T-cell (primary cell): ENCODE data around the gene ADGRD1. TPM values are rescaled to one million over a fixed set of nuclear protein-coding genes. Genes with fewer than 3 reads are reported as not detected.
A peak's percentile ranks its signal among the peaks of the same experiment; 100 is the strongest.

ENCODE experiments used
- ATAC-seq, 4 experiments: fragments of 200-7000 bp in 3 of 4; fragments of 150-1000 bp in 1 of 4; cut with Tn5 transposase; replicated peaks in 1 of 4; 1 replicate in 3 of 4; 2 replicates in 1 of 4; pipeline ENCODE4 v1.10.0; 2021; ENCODE audit warnings: moderate library complexity in 3 of 4, mild to moderate bottlenecking in 2 of 4, moderate number of reproducible peaks in 1 of 4
- CTCF ChIA-PET, 2 donors: fragments of 300-600 bp; sonication (Branson Sonifier 250); formaldehyde crosslinking; loops; one replicate each; lab custom pipeline; 2022; ENCODE audit warnings: antibody characterized with exemption in 2 of 2; lab: Charles Lee
- POLR2A ChIA-PET, 2 donors: fragments of 300-600 bp; sonication (Branson Sonifier 250); formaldehyde crosslinking; loops; one replicate each; lab custom pipeline; 2022; ENCODE audit warnings: antibody characterized with exemption in 2 of 2; lab: Charles Lee
- DNase-seq, 35 experiments: peaks; one replicate each; pipeline versions ENCODE4 v3.0.0 to v3.0.0-alpha.2; 2013 to 2023
- H3K27ac ChIP-seq: one replicate; pipeline ENCODE4 v1.5.1; 2013; ENCODE audit warnings: low read length
- H3K27me3 ChIP-seq, 2 experiments: replicated peaks in 1 of 2; 1 replicate in 1 of 2; 2 replicates in 1 of 2; pipeline versions ENCODE4 v1.6.1 to v1.7.0; 2013; ENCODE audit warnings: low read length in 1 of 2, mixed read lengths in 1 of 2; ENCODE audit not compliant: control insufficient read depth in 2 of 2, insufficient read depth in 2 of 2; ENCODE audit errors: extremely low read depth in 1 of 2
- H3K36me3 ChIP-seq, 2 donors: 1 replicate in 1 of 2; 2 replicates in 1 of 2; pipeline versions ENCODE4 v1.6.1 to v1.7.0; 2013; ENCODE audit warnings: low read length in 1 of 2; ENCODE audit not compliant: control insufficient read depth in 2 of 2, insufficient read depth in 1 of 2; ENCODE audit errors: extremely low read depth in 1 of 2
- H3K4me1 ChIP-seq, 2 experiments: 1 replicate in 1 of 2; 2 replicates in 1 of 2; pipeline versions ENCODE4 v1.6.1 to v1.7.0; 2013; ENCODE audit warnings: low read length in 2 of 2, mixed read lengths in 1 of 2; ENCODE audit not compliant: insufficient read depth in 2 of 2, control insufficient read depth in 1 of 2; ENCODE audit errors: extremely low read depth in 1 of 2
- H3K4me3 ChIP-seq, 2 donors: 1 replicate in 1 of 2; 2 replicates in 1 of 2; pipeline versions ENCODE4 v1.5.1 to v1.7.0; 2013; ENCODE audit warnings: mild to moderate bottlenecking in 2 of 2, low read length in 1 of 2, moderate library complexity in 1 of 2; ENCODE audit not compliant: control insufficient read depth in 1 of 2; ENCODE audit errors: extremely low read depth in 1 of 2
- H3K9me3 ChIP-seq: 2 replicates; pipeline ENCODE4 v1.7.0; 2013
- H3K27ac Mint-ChIP-seq, 2 donors: one replicate each; pipeline ENCODE4 v1.8.0; 2020 to 2021; ENCODE audit warnings: mild to moderate bottlenecking in 2 of 2, mixed read lengths in 2 of 2
- H3K27me3 Mint-ChIP-seq, 2 donors: one replicate each; pipeline ENCODE4 v1.8.0; 2021 to 2022; ENCODE audit warnings: mixed read lengths in 2 of 2
- H3K36me3 Mint-ChIP-seq: one replicate; pipeline ENCODE4 v1.8.0; 2021; ENCODE audit warnings: mixed read lengths
- H3K4me1 Mint-ChIP-seq, 3 donors: one replicate each; pipeline ENCODE4 v1.8.0; 2020 to 2022; ENCODE audit warnings: mixed read lengths in 3 of 3, mild to moderate bottlenecking in 1 of 3
- H3K4me3 Mint-ChIP-seq, 3 donors: one replicate each; pipeline ENCODE4 v1.8.0; 2020 to 2022; ENCODE audit warnings: mild to moderate bottlenecking in 3 of 3, mixed read lengths in 3 of 3, moderate library complexity in 3 of 3
- H3K9me3 Mint-ChIP-seq, 3 donors: one replicate each; pipeline ENCODE4 v1.8.0; 2020 to 2022; ENCODE audit warnings: mixed read lengths in 3 of 3
- whole genome bisulfite sequencing: methylation state at CpG from one replicate; pipeline ENCODE4 v1.1.5; 2013; ENCODE audit warnings: missing lambda C conversion rate; ENCODE audit not compliant: insufficient coverage; 5-methylcytosine and 5-hydroxymethylcytosine counted together
- total RNA-seq, 35 experiments: library from RNA in 6 of 35; stranded (reverse) in 6 of 35; fragments of 120-200 nt in 1 of 35; gene quantifications; one replicate each; pipeline versions ENCODE4 v1.2.1 to v1.2.4 and lab custom pipeline; 2013 to 2026

Gene ADGRD1
- total RNA-seq, 5 donors from 2014 or later (not counting 1 experiment from before 2014, with no cell fraction given): 0.29 to 1.1 (median 0.43) TPM; not detected in 1

GRCh38 chr12:130998136-130998535 is 44.4 kb downstream of the ADGRD1 start:
- no peak overlapping the region for H3K4me3 Mint-ChIP-seq
- H3K36me3 Mint-ChIP-seq: no peaks in the 10 kb centered on the region
- no peaks in the 10 kb centered on the region for H3K4me1 Mint-ChIP-seq
- H3K27ac ChIP-seq: no peak overlapping the region
- H3K9me3 ChIP-seq: no peaks in the 10 kb centered on the region
- H3K36me3 ChIP-seq: no peaks in the 10 kb centered on the region
- no peaks in the 10 kb centered on the region for H3K4me1 ChIP-seq
- H3K27me3 ChIP-seq: peaks cover 0 to 21% of the 10 kb centered on the region in 2 experiments
- no peak overlapping the region for H3K27ac Mint-ChIP-seq
- no peak for DNase-seq
- POLR2A ChIA-PET: no interaction called here
- ATAC-seq: no peak
- no peak overlapping the region for H3K4me3 ChIP-seq
- H3K27me3 Mint-ChIP-seq: no peaks in the 10 kb centered on the region
- 80% methylated on average over 1 of the region's 5 CpGs for WGBS
- no peaks in the 10 kb centered on the region for H3K9me3 Mint-ChIP-seq
- CTCF ChIA-PET: no interaction called here

DNA sequence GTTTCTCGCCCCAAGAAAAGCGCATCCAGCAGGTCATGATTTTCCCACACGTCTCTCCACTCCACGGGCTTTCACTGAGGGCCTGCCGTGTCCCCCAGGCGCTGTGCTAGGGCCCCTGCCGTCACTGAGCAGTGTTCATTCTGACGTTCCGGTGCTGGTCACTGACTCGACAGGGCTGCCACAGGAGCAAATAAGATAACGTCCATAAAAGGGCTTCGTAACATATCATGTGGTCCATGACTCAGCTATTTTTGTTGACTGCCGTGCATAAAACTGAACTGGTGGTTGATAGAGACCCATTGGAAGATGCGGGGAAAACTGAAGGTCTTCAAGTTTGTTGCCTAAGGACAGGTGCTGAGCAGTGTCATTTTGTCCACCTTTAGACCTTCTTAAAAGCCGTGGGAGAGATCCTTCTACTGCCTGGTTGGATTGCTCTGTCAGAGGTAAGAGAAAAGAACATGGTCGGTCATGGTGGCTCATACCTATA is 46.3 kb downstream of the ADGRD1 start:
- H3K27me3 Mint-ChIP-seq: no peaks in the 10 kb centered on the region
- no peaks in the 10 kb centered on the region for H3K9me3 Mint-ChIP-seq
- H3K4me1 Mint-ChIP-seq: no peaks in the 10 kb centered on the region
- Histone ChIP-seq H3K27me3 (peaks cover 0 to 12% of the 10 kb centered on the region in 2 experiments), H3K27ac (no peak overlapping the region), H3K36me3 (no peaks in the 10 kb centered on the region), H3K4me1 (no peaks in the 10 kb centered on the region), H3K4me3 (no peak overlapping the region), H3K9me3 (no peaks in the 10 kb centered on the region)
- ChIA-PET CTCF (no interaction called here), POLR2A (no interaction called here)
- no peak for ATAC-seq
- no peak overlapping the region for H3K4me3 Mint-ChIP-seq
- H3K36me3 Mint-ChIP-seq: no peaks in the 10 kb centered on the region
- no peak overlapping the region for H3K27ac Mint-ChIP-seq
- no peak for DNase-seq
- 86% methylated on average over 14 of the region's 16 CpGs for WGBS

- ATAC-seq (no peak), DNase-seq (no peak)
- WGBS: no CpG with 5 or more reads among the region's 1 CpG
- CTCF ChIA-PET: interaction anchor here in 1 of 2 donors (0.6 kb wide), 1 partner anchor 128 kb away, joined by 3 read pairs; no protein-coding TSS in a partner anchor
- no peak overlapping the region for H3K27ac Mint-ChIP-seq
- POLR2A ChIA-PET: no interaction called here
- H3K27me3 ChIP-seq: peaks cover 0 to 27% of the 10 kb centered on the region in 2 experiments
- no peaks in the 10 kb centered on the region for H3K36me3 Mint-ChIP-seq
- H3K36me3 ChIP-seq: no peaks in the 10 kb centered on the region
- H3K9me3 ChIP-seq: no peaks in the 10 kb centered on the region
- peaks cover 0 to 5% of the 10 kb centered on the region in 2 donors for H3K27me3 Mint-ChIP-seq
- no peak overlapping the region for H3K4me3 ChIP-seq
- H3K4me1 Mint-ChIP-seq: no peaks in the 10 kb centered on the region
- H3K27ac ChIP-seq: no peak overlapping the region
- H3K4me1 ChIP-seq: no peaks in the 10 kb centered on the region
- H3K9me3 Mint-ChIP-seq: no peaks in the 10 kb centered on the region
- no peak overlapping the region for H3K4me3 Mint-ChIP-seq
Measured at GRCh38 chr12:131001493-131001892, 47.8 kb downstream of the ADGRD1 start.

GRCh38 chr12:131002216-131002631 is 48.5 kb downstream of the ADGRD1 start:
- Histone ChIP-seq H3K27me3 (peaks cover 0 to 27% of the 10 kb centered on the region in 2 experiments), H3K4me3 (no peak overlapping the region), H3K4me1 (no peaks in the 10 kb centered on the region), H3K27ac (no peak overlapping the region), H3K36me3 (no peaks in the 10 kb centered on the region), H3K9me3 (no peaks in the 10 kb centered on the region)
- Mint-ChIP-seq H3K9me3 (no peaks in the 10 kb centered on the region), H3K4me3 (no peak overlapping the region), H3K27ac (no peak overlapping the region), H3K4me1 (no peaks in the 10 kb centered on the region), H3K36me3 (no peaks in the 10 kb centered on the region), H3K27me3 (peaks cover 0 to 5% of the 10 kb centered on the region in 2 donors)
- 50% methylated on average over 2 of the region's 2 CpGs for WGBS
- ATAC-seq (no peak), DNase-seq (no peak)
- ChIA-PET CTCF (no interaction called here), POLR2A (no interaction called here)

- H3K27ac ChIP-seq: no peak overlapping the region
- H3K4me1 ChIP-seq: no peaks in the 10 kb centered on the region
- ATAC-seq (no peak), DNase-seq (no peak)
- no peak overlapping the region for H3K27ac Mint-ChIP-seq
- peaks cover 0 to 27% of the 10 kb centered on the region in 2 experiments for H3K27me3 ChIP-seq
- POLR2A ChIA-PET: no interaction called here
- no peaks in the 10 kb centered on the region for H3K9me3 ChIP-seq
- CTCF ChIA-PET: interaction anchor here in 1 of 2 donors (0.6 kb wide), 1 partner anchor 531 kb away, joined by 3 read pairs; no protein-coding TSS in a partner anchor
- no peaks in the 10 kb centered on the region for H3K4me1 Mint-ChIP-seq
- no peaks in the 10 kb centered on the region for H3K36me3 Mint-ChIP-seq
- H3K9me3 Mint-ChIP-seq: no peaks in the 10 kb centered on the region
- peak overlapping the region in 1 of 2 donors; percentile 27 for H3K4me3 ChIP-seq
- H3K4me3 Mint-ChIP-seq: peak overlapping the region in 1 of 3 donors; percentile 44
- peaks cover 0 to 5% of the 10 kb centered on the region in 2 donors for H3K27me3 Mint-ChIP-seq
- H3K36me3 ChIP-seq: no peaks in the 10 kb centered on the region
- 76% methylated on average over 13 of the region's 18 CpGs for WGBS
Measured at GRCh38 chr12:131003036-131003715, 49.5 kb downstream of the ADGRD1 start.

- H3K9me3 ChIP-seq: no peaks in the 10 kb centered on the region
- H3K27me3 Mint-ChIP-seq: peaks cover 0 to 6% of the 10 kb centered on the region in 2 donors
- DNase-seq (no peak), ATAC-seq (no peak)
- H3K4me1 ChIP-seq: no peaks in the 10 kb centered on the region
- H3K27me3 ChIP-seq: peaks cover 0 to 27% of the 10 kb centered on the region in 2 experiments
- H3K36me3 Mint-ChIP-seq: no peaks in the 10 kb centered on the region
- peak overlapping the region in 1 of 2 donors; percentile 27 for H3K4me3 ChIP-seq
- no peak overlapping the region for H3K27ac ChIP-seq
- H3K4me3 Mint-ChIP-seq: peak overlapping the region in 1 of 3 donors; percentile 44
- no peaks in the 10 kb centered on the region for H3K4me1 Mint-ChIP-seq
- H3K27ac Mint-ChIP-seq: no peak overlapping the region
- WGBS: 87% methylated on average over 15 of the region's 18 CpGs
- H3K9me3 Mint-ChIP-seq: no peaks in the 10 kb centered on the region
- CTCF ChIA-PET: interaction anchor here in 1 of 2 donors (0.6 kb wide), 1 partner anchor 532 kb away, joined by 3 read pairs; no protein-coding TSS in a partner anchor
- H3K36me3 ChIP-seq: no peaks in the 10 kb centered on the region
- POLR2A ChIA-PET: no interaction called here
Measured at GRCh38 chr12:131003716-131004045, 50.0 kb downstream of the ADGRD1 start.
